ENCODE measurements around the gene LCE1A.

GRCh38 chr1:152795686-152796085, 31.6 kb upstream of the LCE1A start:
- TF ChIP-seq POLR2A (IDR thresholded peaks at IDR 0.05) = no peak
- TF ChIP-seq, protein P1, sequence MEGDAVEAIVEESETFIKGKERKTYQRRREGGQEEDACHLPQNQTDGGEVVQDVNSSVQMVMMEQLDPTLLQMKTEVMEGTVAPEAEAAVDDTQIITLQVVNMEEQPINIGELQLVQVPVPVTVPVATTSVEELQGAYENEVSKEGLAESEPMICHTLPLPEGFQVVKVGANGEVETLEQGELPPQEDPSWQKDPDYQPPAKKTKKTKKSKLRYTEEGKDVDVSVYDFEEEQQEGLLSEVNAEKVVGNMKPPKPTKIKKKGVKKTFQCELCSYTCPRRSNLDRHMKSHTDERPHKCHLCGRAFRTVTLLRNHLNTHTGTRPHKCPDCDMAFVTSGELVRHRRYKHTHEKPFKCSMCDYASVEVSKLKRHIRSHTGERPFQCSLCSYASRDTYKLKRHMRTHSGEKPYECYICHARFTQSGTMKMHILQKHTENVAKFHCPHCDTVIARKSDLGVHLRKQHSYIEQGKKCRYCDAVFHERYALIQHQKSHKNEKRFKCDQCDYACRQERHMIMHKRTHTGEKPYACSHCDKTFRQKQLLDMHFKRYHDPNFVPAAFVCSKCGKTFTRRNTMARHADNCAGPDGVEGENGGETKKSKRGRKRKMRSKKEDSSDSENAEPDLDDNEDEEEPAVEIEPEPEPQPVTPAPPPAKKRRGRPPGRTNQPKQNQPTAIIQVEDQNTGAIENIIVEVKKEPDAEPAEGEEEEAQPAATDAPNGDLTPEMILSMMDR (IDR thresholded peaks at IDR 0.05) = no peak
- TF ChIP-seq POLR2AphosphoS5 (IDR thresholded peaks at IDR 0.05) = no peak

Measured in gastroesophageal sphincter (tissue), 3 donors.